Cardiac fibroblast (primary cell): Measurements from ENCODE around the gene TBC1D32.
"Not testable (repeated sequence)": the region's sequence is repeated elsewhere in the genome, so short reads cannot be mapped to it uniquely, and the experiment has no call there.

Experiments
- DNase-seq, 2 donors: peaks; one replicate each; pipeline versions ENCODE4 v3.0.0 to v3.0.0-alpha.2; 2010; ENCODE audit warnings: low read depth in 2 of 2
- H3K4me3 ChIP-seq, 2 donors: replicated peaks in 1 of 2; 1 replicate in 1 of 2; 2 replicates in 1 of 2; pipeline ENCODE4 v1.5.1; 2011; ENCODE audit warnings: low read depth in 2 of 2, low read length in 2 of 2, mild to moderate bottlenecking in 2 of 2, moderate library complexity in 1 of 2
- TF ChIP-seq, protein P1 (sequence below): IDR thresholded peaks from one replicate; pipeline ENCODE4 v1.5.1; 2011; ENCODE audit warnings: low read depth, mild to moderate bottlenecking, low read length, inconsistent platforms

The TBC1D32 gene

GRCh38 chr6:121223212-121223611, 111.1 kb downstream of the TBC1D32 start:
- TF ChIP-seq, protein P1, sequence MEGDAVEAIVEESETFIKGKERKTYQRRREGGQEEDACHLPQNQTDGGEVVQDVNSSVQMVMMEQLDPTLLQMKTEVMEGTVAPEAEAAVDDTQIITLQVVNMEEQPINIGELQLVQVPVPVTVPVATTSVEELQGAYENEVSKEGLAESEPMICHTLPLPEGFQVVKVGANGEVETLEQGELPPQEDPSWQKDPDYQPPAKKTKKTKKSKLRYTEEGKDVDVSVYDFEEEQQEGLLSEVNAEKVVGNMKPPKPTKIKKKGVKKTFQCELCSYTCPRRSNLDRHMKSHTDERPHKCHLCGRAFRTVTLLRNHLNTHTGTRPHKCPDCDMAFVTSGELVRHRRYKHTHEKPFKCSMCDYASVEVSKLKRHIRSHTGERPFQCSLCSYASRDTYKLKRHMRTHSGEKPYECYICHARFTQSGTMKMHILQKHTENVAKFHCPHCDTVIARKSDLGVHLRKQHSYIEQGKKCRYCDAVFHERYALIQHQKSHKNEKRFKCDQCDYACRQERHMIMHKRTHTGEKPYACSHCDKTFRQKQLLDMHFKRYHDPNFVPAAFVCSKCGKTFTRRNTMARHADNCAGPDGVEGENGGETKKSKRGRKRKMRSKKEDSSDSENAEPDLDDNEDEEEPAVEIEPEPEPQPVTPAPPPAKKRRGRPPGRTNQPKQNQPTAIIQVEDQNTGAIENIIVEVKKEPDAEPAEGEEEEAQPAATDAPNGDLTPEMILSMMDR: no peak
- no peak overlapping the region for H3K4me3 ChIP-seq
- no peak for DNase-seq

DNA sequence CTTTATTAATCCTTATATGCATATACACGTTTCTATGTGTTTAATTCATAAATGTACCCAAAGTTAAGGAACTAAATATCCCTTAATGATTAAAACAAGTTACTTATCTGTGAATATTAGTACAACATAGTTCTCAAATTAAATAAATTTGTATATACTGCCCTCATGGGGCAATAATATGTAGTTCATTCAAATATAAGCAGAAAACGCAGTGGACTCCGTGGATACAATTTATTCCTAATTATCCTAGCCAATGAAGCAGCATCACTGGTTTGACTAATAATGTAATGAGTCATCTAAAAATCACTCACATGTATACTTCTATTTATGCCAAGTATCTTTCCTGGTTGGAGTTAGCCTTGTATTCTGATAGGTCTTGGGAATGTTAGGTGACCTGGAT, 111.6 kb downstream of the TBC1D32 start:
- no peak overlapping the region for H3K4me3 ChIP-seq
- TF ChIP-seq, protein P1: no peak
- DNase-seq: peak; percentile 41 to 67

GRCh38 chr6:121216928-121217327, 117.4 kb downstream of the TBC1D32 start:
- TF ChIP-seq, protein P1: no peak
- DNase-seq: peak; percentile 5 to 58
- no peak overlapping the region for H3K4me3 ChIP-seq

DNA sequence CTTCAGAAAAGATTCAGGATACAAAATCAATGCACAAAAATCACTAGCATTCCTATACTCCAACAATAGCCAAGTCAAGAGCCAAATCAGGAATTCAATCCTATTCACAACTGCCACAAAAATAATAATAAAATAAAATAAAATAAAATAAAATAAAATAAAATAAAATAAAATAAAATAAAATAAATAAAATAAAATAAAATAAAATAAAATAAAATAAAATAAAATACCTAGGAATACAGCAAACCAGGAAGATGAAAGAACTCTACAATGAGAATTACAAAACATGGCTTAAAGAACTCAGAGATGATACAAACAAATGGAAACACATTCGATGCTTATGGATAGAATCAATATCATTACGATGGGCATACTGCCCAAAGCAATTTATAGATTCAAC, 120.9 kb downstream of the TBC1D32 start:
- DNase-seq: not testable (repeated sequence)

GRCh38 chr6:121210943-121211342, 123.3 kb downstream of the TBC1D32 start:
- TF ChIP-seq, protein P1: no peak
- no peak for DNase-seq
- no peak overlapping the region for H3K4me3 ChIP-seq

More for the DNA sequence above, 120.9 kb downstream of the TBC1D32 start:
- not testable (repeated sequence) for H3K4me3 ChIP-seq

DNA sequence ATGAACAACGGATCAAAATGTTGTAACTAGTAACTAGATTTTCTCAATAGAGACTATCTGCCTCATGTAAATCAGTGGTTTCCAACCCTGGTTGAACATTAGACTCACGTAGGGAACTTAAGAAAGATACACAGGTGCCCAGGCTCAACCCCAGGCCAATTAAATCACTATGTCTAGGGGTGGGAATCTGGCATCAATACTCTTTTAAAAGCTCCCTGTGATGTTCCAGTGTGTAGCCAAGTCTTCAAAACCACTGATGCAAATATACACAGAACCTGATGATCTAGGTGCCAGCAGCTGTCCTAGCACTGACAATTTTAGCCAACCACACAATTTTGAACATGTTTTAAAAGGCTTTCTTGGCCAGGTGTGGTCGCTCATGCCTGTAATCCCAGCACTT, 128.7 kb downstream of the TBC1D32 start:
- TF ChIP-seq, protein P1: no peak
- no peak overlapping the region for H3K4me3 ChIP-seq
- DNase-seq: no peak

DNA sequence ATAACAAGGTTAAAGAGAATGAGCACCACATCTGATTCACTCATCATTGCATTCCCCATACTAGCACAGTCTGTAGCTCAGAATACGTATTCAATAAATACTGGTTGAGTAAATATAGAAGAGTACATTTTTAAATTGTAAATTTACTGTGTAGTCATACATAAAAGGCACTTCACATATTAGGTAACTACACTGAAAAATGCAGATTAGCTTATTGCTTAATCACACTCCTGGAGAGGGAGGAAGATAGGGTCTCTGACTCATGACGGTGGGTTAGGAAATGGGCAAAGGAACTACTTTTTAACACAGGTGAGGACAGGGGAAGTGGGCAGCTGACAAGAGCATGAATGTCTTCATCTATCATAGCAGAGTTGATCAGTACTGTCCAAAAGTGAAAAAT, 133.2 kb downstream of the TBC1D32 start:
- no peak overlapping the region for H3K4me3 ChIP-seq
- TF ChIP-seq, protein P1: no peak
- DNase-seq: peak in 1 of 2 donors; percentile 12

DNA sequence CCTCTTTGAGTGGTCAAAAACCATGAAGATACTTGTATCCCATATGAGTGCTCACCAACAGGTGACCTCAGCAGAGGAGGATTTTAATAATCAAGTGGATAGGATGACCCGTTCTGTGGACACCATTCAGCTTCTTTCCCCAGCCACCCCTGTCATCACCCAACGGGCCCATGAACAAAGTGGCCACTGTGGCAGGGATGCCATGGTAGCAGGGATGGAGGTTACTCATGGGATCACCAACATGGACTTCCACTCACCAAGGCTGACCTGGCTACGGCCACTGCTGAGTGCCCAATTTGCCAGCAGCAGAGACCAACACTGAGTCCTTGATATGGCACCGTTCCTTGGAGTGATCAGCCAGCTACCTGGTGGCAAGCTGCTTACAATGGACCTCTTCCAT, 138.2 kb downstream of the TBC1D32 start:
- DNase-seq, H3K4me3 ChIP-seq: not testable (repeated sequence)
